EL (cell line): Measurements from ENCODE around the gene DENND4B.

Experiments used
- DNase-seq: peaks from one replicate; pipeline ENCODE4 v3.0.0-alpha.2; 2016

Gene DENND4B

GRCh38 chr1:153968000-153968363 is 21.5 kb upstream of the DENND4B start:
- no peak for DNase-seq

GRCh38 chr1:153967107-153967999 is 20.8 kb upstream of the DENND4B start, which contains the start of gene CREB3L4:
CREB3L4 (plus strand) TSS chr1:153967902; CDS start chr1:153968526, 624 bp downstream.
- peak; percentile 97 for DNase-seq

GRCh38 chr1:153963850-153964331 is 17.4 kb upstream of the DENND4B start:
- DNase-seq: peak; percentile 78

DNA sequence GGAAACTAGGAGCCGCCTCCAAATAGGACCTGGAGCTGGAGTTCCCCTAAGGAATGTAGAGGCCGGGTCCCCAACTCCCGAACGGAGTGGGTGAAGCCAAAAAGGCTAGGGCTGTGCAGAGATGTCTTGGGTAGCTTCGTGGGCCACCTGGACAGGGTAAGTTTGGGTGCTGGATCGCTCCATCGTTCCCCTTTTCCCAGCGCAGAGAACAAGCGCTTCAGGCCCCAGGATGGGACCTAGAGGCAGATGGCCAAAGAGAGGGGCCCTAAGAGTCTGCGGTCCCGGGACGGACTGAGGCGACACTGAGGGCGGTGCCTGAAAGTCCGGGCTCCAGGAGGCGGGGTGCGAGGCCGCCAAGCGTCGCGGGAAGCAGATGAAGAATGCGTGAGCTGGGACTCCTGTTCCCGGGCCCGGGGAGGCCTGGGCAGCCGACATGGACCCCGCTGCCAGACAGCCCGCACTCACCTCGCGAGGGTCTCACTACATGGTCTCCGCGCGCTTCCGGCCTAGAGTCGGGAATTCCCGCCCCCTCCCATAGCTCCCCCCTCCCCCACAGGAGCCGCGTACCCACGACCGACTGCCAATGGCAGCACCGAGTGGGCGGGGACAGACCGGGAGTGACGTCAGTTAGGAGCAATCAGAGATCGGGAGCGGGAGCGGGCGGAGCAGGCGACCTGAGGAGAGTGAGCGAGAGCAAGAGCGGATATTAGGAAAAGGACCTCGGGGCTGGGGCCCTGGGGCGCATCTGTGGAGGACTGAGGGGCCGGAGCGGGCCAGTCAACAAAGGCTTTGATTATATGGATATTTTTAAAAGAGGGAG is 16.7 kb upstream of the DENND4B start, which contains the start of gene SLC39A1:
Gene SLC39A1, minus strand, starts transcription at position 508 of the 820 bp plus-strand sequence. CDS start 822 bp downstream, outside the sequence.
- peak; percentile 97 for DNase-seq

DNA sequence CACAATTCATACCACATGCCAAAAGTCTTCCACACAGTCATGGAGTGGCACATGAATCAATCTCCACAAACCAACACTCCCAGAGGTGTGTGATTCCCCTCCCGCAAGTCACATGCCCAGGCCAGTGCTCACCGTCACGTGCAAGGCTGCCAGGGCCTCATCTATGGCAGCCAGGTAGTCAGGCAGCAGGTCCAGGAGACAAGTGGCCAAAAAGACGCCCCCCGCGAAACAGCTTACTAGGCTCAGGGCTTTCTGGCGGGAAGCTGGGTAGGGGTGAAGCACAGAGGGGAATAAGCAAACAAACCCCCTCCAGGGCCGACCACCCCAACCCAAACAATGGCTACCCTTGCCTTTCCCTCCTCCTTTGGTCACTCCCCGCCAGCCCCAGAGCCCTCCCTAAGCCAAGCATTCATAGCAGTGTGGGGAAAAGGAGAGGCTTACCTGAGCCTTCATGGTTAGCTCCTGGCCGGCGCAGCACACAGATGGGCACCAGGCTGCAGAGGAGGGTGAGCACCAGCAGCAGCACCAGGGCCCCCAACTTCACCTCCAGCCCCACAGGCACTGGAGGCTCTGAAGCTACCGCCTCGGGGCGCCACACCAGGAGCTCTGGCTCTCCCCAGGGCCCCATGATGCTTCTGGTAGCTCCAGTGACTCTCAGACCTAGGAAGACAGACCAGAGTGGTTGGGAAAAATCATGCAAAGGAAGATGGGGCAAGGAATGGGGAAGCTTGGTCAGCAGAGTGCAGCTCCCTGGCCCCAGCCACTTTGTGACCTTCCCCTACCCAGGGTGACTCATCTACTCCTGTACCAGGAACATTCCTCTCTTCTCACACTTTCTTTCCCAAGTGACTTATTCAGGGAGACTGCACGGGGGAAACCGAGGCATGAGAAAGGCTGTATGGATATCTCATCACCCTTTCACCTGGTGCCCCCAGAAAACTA is 15.8 kb upstream of the DENND4B start:
- DNase-seq: peak; percentile 78

DNA sequence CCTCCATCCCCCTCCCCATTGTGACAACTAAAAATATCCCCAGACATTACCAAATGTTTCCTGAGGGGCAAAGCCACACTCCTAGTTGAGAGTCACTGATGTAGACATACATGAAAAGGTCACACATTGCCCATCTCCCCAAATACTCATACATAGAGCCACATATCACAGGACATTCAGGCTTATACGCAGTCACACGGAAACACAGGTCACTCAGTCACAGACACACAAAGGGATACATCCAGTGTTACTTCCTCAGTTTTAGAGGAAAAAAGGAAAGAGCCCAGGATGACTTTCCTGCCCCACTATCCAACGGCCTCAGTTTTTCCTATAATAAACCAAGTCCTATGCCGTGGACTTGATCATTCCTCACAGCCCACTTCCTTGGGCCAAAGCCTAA is 14.9 kb upstream of the DENND4B start:
- no peak for DNase-seq

- DNase-seq: no peak
These were observed 13.7 kb upstream of the DENND4B start for GRCh38 chr1:153960206-153960605.

DNA sequence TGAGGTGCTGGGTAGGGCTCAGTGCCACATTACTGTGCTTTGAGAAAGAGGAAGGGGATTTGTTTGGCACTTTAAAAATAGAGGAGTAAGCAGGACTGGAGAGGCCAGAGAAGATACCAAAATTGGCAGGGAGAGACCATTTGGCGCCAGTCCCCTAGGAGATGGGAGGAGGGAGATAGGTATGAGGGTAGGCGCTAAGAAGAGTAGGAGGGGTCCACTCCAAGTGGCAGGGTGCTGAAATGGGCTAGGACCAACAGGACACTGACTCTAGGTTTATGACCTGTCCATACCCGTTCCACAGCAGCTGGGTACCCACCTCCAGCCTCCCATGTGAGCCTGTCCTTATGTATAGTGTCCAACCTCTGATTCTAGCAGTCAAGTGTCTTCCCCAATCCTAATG is 12.9 kb upstream of the DENND4B start:
- DNase-seq: no peak

DNA sequence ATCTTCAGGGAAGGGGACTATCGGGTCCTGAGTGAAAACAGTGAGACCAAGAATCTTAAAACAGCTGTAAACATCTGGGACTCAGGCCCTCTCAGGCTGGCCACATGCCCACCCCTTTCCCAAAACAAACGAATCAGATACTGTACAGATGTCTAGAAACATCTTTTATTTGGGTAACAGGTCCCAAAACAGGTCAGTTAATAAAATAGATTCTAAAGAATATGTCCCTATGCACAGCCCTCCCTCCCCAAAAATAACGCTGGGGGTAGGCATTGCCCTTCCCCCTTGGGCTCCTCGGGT is 12.4 kb upstream of the DENND4B start:
- no peak for DNase-seq

DNA sequence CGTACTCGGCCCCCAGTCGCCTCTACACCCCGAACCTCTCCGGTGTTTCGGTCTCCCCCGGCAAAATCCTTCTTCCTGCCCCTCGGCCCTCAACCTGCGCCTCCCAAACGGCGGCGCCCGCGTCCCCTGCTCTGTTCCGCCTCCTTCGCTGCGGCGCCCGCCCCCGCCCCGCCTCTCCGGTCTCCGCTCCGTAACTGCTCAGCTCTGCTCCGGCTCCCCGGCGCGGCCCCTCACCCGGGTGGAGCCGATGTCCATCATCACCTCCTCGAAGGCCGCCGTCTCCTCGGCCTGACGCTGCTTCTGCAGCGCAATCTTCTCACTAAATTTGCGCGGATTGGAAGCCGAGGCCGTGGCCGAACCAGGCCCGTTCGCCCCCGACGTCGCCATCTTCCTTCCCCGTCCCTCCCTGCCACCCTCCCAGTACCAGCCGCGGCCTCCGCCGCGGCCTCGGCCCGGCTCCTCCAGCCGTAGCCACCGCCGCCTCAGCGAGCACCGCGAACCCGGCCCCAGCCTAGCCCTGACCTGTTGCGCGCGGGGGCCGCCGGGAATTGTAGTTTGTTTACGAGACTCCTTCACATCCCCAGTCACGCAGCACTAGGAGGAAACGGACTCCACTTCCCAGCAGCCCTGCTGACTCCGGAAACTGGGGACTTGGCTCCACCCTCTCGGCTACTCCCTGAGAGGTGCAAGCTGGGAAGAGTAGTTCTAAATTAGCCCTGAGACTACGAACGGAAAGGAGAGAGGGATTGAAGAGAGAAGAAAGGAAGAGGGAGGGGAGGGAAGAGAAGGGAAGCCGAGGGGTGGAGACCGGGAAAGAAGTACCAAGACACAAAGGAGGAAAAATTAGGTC is 11.8 kb upstream of the DENND4B start, which contains the start of gene CRTC2:
Gene CRTC2, minus strand, starts transcription at position 502 of the 850 bp plus-strand sequence. Its CDS starts 115 bp downstream, at position 387.
- DNase-seq: peak; percentile 99

DNA sequence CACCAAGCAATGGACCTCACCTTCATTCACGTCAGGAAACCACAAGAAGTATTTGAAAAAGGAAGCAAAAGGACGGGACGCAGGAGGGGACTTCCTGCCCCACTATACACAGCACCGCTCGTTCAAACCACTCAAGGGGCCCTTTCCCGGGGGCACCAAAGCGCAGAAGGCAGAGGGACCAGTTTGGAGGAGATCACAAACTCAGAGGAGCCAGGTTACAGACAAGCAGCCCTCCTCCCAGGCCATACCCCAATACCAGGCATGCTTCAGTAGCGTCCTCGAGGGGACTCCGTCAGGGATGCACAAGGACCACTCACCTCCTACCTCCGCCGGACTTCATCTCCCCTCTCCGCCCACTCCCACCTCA is 11.2 kb upstream of the DENND4B start:
- DNase-seq: peak; percentile 29

DNA sequence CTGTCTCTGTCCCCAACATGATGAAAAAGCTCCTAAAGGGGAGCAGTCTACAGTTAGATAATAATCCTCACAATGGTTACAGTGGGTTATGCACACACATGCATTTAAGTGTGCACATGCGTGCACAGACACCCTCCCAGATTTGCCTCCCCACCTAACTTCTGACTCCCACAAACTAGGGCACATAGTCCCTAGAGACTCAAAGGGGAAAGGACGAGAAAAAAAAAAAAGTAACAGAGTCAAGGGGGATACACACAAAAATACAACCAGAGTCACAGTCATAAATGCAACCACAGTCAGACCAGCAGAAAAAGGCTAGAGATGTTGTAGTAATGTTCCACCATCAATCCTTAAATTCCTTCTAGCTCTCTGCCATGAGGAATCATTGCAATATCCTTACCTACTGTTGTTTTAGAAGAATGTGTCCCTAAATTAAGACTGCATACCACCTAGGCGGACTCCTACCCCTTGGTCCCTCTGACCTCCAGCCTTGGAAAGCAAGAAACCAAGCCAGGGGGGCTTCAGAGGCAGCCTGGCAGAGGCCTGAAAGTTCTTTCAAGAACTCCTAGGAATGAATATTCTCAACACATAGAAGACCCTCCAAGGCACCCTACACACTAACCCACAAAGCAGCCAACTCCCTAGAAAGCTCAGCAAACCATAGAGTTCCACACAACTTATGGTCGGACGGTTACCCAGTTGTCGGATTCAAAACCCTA is 10.6 kb upstream of the DENND4B start:
- no peak for DNase-seq

DNA sequence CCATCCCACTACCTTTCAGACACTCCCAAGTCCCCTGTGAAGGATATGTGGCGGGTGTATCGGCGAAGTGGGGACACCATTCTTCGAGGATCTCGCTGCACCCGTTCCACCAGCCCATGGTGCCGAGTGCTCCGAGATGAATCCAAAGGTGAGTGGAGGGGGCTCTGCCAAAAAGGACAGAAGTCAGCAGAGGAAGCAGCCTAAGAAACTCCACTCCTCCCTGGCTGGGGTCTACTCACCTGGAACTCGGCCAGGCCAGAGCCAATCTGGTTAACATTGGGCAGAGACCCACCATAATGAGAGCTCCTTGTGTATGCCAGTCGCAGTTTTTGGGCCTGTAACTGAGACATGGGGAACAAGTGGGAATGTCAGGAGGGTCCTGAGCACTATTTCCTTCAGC is 8.3 kb upstream of the DENND4B start:
- no peak for DNase-seq

DNA sequence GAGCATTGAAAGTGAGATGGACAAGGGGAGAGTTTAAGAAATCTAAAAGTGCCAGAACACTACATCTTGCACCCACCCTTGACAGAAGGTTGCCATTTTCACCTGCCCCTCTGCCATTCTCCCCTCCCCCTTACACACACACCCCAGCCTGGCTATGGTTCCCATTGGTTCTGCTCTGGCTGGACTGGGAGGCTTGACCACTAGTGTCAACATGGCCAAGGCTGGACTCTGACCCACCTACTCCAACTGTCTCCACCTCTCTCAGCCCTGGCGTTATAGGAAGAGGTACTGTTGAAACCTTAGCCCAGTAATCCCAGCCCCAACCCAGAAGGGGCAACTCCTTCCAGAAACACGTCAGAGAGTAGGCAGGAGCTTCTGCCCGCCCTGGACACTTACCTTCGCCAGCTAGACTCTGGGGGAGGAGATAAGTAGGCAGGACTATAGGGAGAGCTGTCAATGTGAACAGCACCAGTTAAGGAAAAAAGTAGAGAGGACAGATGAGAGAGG is 7.4 kb upstream of the DENND4B start:
- no peak for DNase-seq

- no peak for DNase-seq
These were observed 5.3 kb upstream of the DENND4B start for GRCh38 chr1:153951801-153952200.

DNA sequence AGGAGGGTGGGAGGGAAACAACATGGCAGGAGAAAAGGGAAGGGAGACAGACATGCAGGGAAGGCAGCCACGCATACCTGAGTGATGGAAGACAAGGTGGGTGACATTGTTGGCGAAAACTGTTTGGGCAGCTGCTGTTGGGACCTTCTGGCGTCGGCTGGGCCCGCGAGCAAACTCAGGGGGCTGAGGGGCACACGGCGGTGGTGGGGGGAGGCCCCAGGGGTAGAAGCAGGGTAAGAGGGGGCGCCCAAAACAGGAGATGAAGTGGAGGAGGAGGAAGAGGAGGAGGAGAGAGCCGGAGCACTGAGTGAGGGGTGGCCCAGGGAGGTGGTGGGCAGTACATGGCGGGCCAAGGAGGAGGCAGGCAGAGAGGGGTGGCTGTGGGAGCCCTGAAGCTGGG is 4.7 kb upstream of the DENND4B start:
- no peak for DNase-seq

DNA sequence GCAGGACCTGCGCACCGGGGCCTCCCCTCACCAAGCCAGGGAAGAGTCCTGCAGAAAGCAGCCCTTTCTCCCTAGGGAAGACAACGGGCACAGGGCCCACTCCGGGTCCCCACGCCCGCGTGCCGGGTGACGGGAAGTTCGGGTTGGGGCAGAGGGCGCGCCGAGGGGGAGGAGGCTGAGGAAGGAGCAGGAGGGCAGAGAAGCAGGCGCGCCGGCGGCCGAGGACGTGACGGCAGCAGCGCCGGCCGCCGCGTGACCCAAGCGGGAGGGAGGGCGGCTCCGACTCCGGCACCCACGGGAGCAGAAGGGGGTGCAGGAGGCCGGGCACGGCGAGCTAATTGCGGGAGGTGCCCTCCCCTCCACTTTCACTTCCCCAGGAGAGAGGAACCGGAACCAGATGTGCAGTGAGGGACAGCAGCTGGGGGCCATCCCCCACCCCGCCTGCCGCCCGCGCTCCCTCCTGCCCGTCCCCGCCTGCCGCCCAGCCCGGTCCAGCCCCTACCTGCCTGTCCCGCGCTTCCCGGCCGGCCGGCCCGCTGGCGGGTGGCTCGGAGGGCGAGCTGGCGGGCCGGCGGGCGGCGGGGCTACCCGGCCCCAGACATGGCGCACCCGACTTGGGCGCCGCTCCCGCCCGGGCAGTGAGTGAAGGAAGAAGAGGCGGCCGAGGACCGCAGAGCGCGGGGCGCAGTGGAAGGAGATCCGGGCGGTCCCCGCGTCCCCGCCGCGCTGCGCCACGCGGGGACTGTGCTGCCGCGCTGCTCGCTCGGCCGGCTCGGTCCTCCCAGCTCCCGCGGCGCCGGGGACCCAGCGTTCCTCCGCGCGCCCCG is 510 bp downstream of the DENND4B start:
- peak; percentile 70 for DNase-seq

- peak; percentile 22 for DNase-seq
These were observed 1.3 kb downstream of the DENND4B start for GRCh38 chr1:153945131-153945794.

DNA sequence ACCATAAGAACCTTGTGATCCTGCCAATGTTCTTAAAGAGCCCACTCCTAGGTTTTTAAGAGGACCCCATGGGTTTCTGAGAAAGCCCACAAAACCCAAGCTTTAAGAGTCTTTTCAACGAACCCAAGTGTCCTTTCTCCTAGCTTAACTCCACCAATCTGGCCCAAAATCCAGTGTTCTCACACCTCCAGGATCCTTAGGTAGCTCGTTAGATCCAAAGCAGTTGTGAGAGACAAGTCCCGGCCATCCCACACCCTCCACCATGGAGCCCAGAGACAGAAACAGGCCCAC is 1.7 kb downstream of the DENND4B start:
- DNase-seq: no peak
